Thyroid gland (tissue), 4 donors: Measurements from ENCODE around the gene NPAS2. TPM values are rescaled to one million over a fixed set of nuclear protein-coding genes. Genes with fewer than 3 reads are reported as not detected.

Experiments
- DNase-seq, 2 donors: peaks; one replicate each; pipeline ENCODE4 v3.0.0-alpha.2; 2019
- H3K27ac ChIP-seq, 3 donors: fragments of 200-600 bp; sonication (generic); 1 replicate in 2 of 3; 2 replicates in 1 of 3; pipeline ENCODE4 v1.5.1; 2016 to 2019; ENCODE audit warnings: mild to moderate bottlenecking in 1 of 3, moderate library complexity in 1 of 3
- H3K27me3 ChIP-seq: fragments of 200-600 bp; sonication (generic); one replicate; pipeline ENCODE4 v1.5.1; 2019
- H3K36me3 ChIP-seq, 2 donors: fragments of 200-600 bp; sonication (generic); one replicate each; pipeline ENCODE4 v1.5.1; 2016 to 2019
- H3K4me1 ChIP-seq, 2 donors: fragments of 200-600 bp; sonication (generic); one replicate each; pipeline ENCODE4 v1.5.1; 2017 to 2019
- H3K4me3 ChIP-seq, 3 donors: fragments of 200-600 bp; sonication (generic); replicated peaks in 1 of 3; 1 replicate in 2 of 3; 2 replicates in 1 of 3; pipeline ENCODE4 v1.5.1; 2016; ENCODE audit warnings: mild to moderate bottlenecking in 1 of 3
- H3K9me3 ChIP-seq: fragments of 200-600 bp; sonication (generic); one replicate; pipeline ENCODE4 v1.5.1; 2017
- CTCF ChIP-seq, 6 experiments: fragments of 200-600 bp in 3 of 6; fragments of 450-650 bp in 3 of 6; sonication (generic) in 3 of 6; IDR thresholded peaks; one replicate each; pipeline ENCODE4 v1.5.1; 2016 to 2019; ENCODE audit warnings: antibody characterized with exemption in 6 of 6, mild to moderate bottlenecking in 2 of 6, inconsistent platforms in 1 of 6, moderate library complexity in 1 of 6
- POLR2A ChIP-seq, 2 donors: fragments of 450-650 bp; IDR thresholded peaks; one replicate each; pipeline ENCODE4 v1.6.1; 2017; ENCODE audit warnings: antibody characterized with exemption in 2 of 2, mild to moderate bottlenecking in 2 of 2, moderate library complexity in 1 of 2
- WGBS, 2 donors: methylation state at CpG; one replicate each; pipeline ENCODE4 v1.1.5; 2017; 5-methylcytosine and 5-hydroxymethylcytosine counted together
- intact Hi-C: fragments of 100-400 bp; cut with DNase I; formaldehyde crosslinking; loops from one replicate; pipeline ENCODE4 v1.15.1; 2023
- total RNA-seq, 4 donors: library from RNA; depleted of rRNA; stranded (reverse); fragments of >200 nt; gene quantifications; one replicate each; pipeline ENCODE4 v1.2.3, GENCODE V29; 2016

The NPAS2 gene
- total RNA-seq, 4 donors from 2014 or later, result 12.7 to 22.8 (median 16.1) TPM

- H3K4me1 ChIP-seq, result peaks cover 2 to 6% of the 10 kb centered on the region in 2 donors
- intact Hi-C loops, result no loop called here
- TF ChIP-seq POLR2A (IDR thresholded peaks at IDR 0.05), result no peak
- no peak for TF ChIP-seq CTCF (IDR thresholded peaks at IDR 0.05)
- no peak overlapping the region for H3K4me3 ChIP-seq
- H3K9me3 ChIP-seq, result no peaks in the 10 kb centered on the region
- 94 to 96% methylated on average over 17 to 19 of the region's 19 CpGs for WGBS, 2 donors
- peaks cover 0 to 10% of the 10 kb centered on the region in 2 donors for H3K36me3 ChIP-seq
- H3K27me3 ChIP-seq, result no peaks in the 10 kb centered on the region
- H3K27ac ChIP-seq, result no peak overlapping the region
- DNase-seq, result no peak
Observed at GRCh38 chr2:101037161-101037755, 217.3 kb downstream of the NPAS2 start.

- no peak for DNase-seq
- no peaks in the 10 kb centered on the region for H3K9me3 ChIP-seq
- intact Hi-C loops, result no loop called here
- peaks cover 0 to 10% of the 10 kb centered on the region in 2 donors for H3K36me3 ChIP-seq
- H3K4me1 ChIP-seq, result no peaks in the 10 kb centered on the region
- no peak overlapping the region for H3K4me3 ChIP-seq
- 93 to 97% methylated on average over 21 of the region's 21 CpGs for WGBS, 2 donors
- H3K27ac ChIP-seq, result no peak overlapping the region
- no peaks in the 10 kb centered on the region for H3K27me3 ChIP-seq
- TF ChIP-seq CTCF (IDR thresholded peaks at IDR 0.05) (no peak), POLR2A (IDR thresholded peaks at IDR 0.05) (no peak)
Observed at GRCh38 chr2:101038455-101039255, 218.7 kb downstream of the NPAS2 start.

GRCh38 chr2:101040072-101040471, 220.1 kb downstream of the NPAS2 start:
- WGBS, 2 donors, result 88 to 92% methylated on average over 13 of the region's 13 CpGs
- H3K4me3 ChIP-seq, result no peak overlapping the region
- intact Hi-C loops, result no loop called here

GRCh38 chr2:101040761-101041160, 220.8 kb downstream of the NPAS2 start:
- no peak for DNase-seq
- Histone ChIP-seq H3K4me3 (no peak overlapping the region), H3K4me1 (no peaks in the 10 kb centered on the region), H3K9me3 (no peaks in the 10 kb centered on the region), H3K27me3 (no peaks in the 10 kb centered on the region), H3K36me3 (peaks cover 0 to 10% of the 10 kb centered on the region in 2 donors), H3K27ac (no peak overlapping the region)
- TF ChIP-seq POLR2A (IDR thresholded peaks at IDR 0.05) (no peak), CTCF (IDR thresholded peaks at IDR 0.05) (no peak)
- intact Hi-C loops, result no loop called here
- WGBS, 2 donors, result 90 to 99% methylated on average over 6 of the region's 6 CpGs

More at GRCh38 chr2:101040072-101040471, 220.1 kb downstream of the NPAS2 start:
- no peak for DNase-seq
- Histone ChIP-seq H3K4me1 (no peaks in the 10 kb centered on the region), H3K27ac (no peak overlapping the region), H3K36me3 (peaks cover 0 to 10% of the 10 kb centered on the region in 2 donors), H3K9me3 (no peaks in the 10 kb centered on the region), H3K27me3 (no peaks in the 10 kb centered on the region)
- TF ChIP-seq POLR2A (IDR thresholded peaks at IDR 0.05), result no peak
- TF ChIP-seq CTCF (IDR thresholded peaks at IDR 0.05), result no peak

- no peaks in the 10 kb centered on the region for H3K27me3 ChIP-seq
- H3K4me3 ChIP-seq, result no peak overlapping the region
- 89 to 91% methylated on average over 4 of the region's 4 CpGs for WGBS, 2 donors
- no peak overlapping the region for H3K27ac ChIP-seq
- H3K36me3 ChIP-seq, result peaks cover 0 to 10% of the 10 kb centered on the region in 2 donors
- TF ChIP-seq POLR2A (IDR thresholded peaks at IDR 0.05) (no peak), CTCF (IDR thresholded peaks at IDR 0.05) (no peak)
- DNase-seq, result no peak
- H3K9me3 ChIP-seq, result no peaks in the 10 kb centered on the region
- H3K4me1 ChIP-seq, result no peaks in the 10 kb centered on the region
- intact Hi-C loops, result no loop called here
Observed at GRCh38 chr2:101041413-101041812, 221.5 kb downstream of the NPAS2 start.
